Stimulated activated CD8-positive, alpha-beta memory T cell treated with anti-CD3 and anti-CD28 coated beads, Interleukin-2, amount 100 ng/mL, for 1 hour (primary cell): ENCODE results near the gene KLF18.
"Not testable (repeated sequence)": the region's sequence is repeated elsewhere in the genome, so short reads cannot be mapped to it uniquely, and the experiment has no call there.

Experiments used
- DNase-seq, 2 donors: peaks; one replicate each; pipeline ENCODE4 v3.0.0-alpha.2; 2020; ENCODE audit warnings: low read depth in 2 of 2

Gene KLF18

GRCh38 chr1:44120398-44120949 is 21.0 kb downstream of the KLF18 start:
- no peak for DNase-seq

DNA sequence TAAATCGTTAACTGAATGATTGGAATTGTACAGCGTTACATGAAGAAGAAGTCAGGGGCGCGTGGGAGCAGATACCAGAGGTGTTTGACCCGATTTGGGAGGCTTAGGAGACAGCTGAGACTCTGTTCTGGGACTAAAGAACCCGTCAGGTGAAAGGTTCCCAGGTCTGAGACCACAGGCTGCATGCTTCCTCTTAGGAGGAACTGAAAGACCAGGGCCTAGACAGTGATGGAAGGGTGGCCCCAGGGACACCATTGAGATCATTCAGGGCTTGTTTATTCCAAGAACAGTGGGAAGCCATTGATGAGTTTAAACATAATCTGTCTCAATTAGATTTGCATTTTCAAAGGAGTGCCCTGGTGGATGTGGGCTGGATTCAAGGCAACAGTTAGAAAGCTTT is 21.9 kb downstream of the KLF18 start:
- DNase-seq: no peak

DNA sequence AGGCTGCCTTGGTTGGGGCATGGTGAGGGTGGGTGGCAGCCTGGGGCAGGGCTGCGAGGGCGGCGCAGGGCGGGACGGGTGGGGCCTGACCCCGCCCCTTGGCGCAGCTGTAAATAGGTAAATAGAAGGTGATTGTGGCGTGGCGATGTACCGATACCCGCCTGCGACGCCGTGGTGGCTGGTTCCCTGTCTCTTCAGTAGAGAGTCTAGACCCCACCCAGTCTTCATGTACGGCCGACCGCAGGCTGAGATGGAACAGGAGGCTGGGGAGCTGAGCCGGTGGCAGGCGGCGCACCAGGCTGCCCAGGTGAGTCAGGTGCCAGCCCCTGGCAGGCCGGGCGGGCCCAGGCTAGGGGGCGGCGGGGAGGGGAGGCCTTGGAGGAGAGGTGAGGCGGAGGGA is 22.7 kb downstream of the KLF18 start, which contains the start of gene KLF17:
KLF17 (plus strand) TSS at position 140 of the 400 bp plus-strand sequence; CDS start at position 227, 87 bp downstream.
- no peak for DNase-seq

DNA sequence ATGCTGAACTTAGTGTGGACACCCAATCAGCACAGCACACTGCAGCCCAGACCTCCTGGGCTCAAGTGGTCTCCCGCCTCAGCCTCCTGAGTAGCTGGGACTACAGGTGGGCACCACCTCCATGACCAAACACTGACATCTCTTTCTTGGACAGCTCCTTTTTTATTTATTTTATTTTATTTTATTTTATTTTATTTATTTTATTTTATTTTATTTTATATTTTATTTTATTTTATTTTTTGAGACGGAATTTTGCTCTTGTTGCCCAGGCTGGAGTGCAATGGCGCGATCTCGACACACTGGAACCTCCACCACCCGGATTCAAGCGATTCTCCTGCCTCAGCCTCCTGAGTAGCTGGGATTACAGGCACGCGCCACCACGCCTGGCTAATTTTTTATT is 24.2 kb downstream of the KLF18 start:
- not testable (repeated sequence) for DNase-seq

DNA sequence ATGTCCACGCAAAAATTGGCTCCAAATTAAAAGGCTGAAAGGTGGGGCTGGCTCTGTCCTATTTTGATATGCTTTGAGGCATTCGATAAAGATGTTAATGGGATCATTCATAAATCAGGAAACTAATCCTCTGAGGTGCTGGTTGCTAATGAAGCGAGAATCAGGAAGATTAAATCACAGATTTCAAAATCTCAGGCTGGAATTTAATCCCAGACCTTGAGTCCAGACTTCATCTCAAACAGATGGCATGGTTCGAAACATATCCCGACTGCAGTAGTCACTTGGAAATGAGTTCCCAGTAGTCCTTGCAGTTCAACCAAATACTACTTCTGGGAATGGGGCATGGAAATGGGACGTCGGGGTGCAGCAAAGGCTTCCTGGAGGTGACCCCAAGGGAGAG is 27.3 kb downstream of the KLF18 start:
- DNase-seq: no peak

GRCh38 chr1:44113095-44113609 is 28.3 kb downstream of the KLF18 start:
- DNase-seq: no peak

DNA sequence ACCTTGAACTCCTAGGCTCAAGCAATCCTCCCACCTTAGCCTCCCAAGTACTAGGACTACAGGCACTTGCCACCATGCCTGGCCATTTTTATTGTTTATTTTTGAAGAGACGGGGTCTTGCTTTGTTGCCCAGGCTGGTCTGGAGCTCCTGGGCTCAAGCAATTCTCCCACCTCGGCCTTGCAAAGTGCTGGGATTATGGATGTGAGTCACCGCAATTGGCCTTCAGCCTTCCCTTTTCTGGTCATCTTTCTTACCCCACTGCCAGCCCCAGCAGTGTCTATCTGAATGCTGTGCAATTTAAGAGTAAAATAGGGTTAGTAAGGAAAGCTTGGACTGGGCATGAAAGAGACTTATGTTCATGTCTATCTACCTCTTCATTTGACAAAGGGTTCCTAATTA is 28.9 kb downstream of the KLF18 start:
- no peak for DNase-seq

GRCh38 chr1:44111861-44112260 is 29.6 kb downstream of the KLF18 start:
- DNase-seq: no peak

DNA sequence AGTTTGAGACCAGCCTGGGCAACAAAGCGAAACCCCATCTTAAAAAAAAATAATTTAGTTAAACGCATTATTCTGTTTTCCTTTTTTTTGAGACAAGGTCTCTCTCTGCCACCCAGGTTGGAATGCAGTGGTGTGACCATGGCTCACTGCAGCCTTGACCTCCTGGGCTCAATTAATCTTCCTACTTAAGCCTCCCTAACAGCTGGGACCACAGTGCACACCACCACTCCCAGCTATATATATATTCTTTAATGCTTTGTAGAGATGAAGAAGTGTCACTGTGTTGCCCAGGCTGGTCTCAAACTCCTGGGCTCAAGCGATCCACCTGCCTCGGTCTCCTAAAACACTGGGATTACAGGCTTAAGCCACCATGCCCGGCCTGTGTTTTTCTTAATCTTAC is 30.5 kb downstream of the KLF18 start:
- DNase-seq: no peak

DNA sequence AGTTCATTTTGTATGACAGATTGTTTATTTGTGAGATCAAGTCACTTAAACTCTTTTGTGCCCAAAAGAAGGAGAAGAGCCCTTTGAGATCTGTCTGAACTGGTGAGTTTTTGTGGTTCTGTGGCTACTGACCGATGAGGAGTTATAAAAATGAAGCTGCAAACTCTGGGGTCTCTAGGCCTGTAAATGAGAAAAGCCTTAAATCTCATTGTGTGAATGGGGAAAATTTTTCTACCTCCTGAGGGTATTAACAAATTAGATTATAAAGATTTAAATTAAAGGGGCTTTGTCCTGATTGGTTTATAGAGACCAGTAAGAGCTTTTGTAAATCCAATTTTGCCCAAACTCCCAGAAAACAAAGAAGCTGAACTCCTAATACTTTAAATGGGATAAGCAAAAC is 32.5 kb downstream of the KLF18 start:
- DNase-seq: no peak

- no peak for DNase-seq
These were observed 33.2 kb downstream of the KLF18 start for GRCh38 chr1:44108241-44108640.

GRCh38 chr1:44105810-44106209 is 35.6 kb downstream of the KLF18 start:
- no peak for DNase-seq

GRCh38 chr1:44103270-44104131 is 37.9 kb downstream of the KLF18 start:
- no peak for DNase-seq

DNA sequence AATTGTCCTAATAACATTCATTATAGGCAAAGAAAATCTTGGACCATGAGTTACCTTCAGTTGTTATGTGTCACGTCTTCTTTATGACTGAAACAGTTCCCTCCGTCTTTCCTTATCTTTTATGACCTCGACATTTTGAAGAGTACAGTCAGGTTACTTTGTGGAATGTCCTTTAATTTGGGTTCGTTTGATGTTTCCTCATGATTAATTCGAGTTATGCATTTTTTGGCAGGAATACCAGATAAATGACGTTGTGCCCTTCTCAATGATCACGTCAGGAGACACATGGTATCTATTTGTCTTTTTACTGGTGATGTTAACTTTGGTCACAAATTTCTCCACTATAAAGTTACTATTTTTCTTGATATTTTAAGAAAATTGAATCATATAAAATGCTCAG is 40.1 kb downstream of the KLF18 start:
- no peak for DNase-seq

DNA sequence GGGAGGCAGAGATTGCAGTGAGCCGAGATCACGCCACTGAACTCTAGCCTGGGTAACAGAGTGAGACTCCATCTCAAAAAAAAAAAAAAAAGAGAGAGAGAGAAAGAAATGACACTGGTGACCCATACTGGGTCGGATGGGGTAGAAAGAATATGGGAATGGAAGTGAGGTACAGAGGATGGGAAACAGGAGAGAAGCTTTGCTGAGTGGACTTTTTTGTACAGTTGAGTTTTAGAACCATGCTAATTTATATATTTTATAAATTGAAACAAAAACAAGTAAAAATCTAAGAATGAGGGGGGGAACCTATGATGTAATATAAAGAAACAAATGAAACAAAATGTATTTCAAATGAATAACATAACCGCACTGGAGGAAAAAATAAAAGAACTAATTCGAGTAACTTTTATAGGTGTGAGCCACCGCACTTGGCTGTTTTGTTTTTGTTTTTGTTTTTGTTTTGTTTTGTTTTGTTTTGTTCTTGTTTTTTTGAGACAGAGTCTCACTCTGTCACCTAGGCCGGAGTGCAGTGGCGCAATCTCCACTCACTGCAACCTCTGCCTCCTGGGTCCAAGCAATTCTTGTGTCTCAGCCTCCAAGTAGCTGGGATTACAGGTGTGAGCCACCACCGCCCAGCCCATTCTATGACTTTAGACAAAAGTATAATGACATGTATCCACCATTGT is 41.1 kb downstream of the KLF18 start:
- no peak for DNase-seq

GRCh38 chr1:44094047-44094446 is 47.4 kb downstream of the KLF18 start:
- no peak for DNase-seq

DNA sequence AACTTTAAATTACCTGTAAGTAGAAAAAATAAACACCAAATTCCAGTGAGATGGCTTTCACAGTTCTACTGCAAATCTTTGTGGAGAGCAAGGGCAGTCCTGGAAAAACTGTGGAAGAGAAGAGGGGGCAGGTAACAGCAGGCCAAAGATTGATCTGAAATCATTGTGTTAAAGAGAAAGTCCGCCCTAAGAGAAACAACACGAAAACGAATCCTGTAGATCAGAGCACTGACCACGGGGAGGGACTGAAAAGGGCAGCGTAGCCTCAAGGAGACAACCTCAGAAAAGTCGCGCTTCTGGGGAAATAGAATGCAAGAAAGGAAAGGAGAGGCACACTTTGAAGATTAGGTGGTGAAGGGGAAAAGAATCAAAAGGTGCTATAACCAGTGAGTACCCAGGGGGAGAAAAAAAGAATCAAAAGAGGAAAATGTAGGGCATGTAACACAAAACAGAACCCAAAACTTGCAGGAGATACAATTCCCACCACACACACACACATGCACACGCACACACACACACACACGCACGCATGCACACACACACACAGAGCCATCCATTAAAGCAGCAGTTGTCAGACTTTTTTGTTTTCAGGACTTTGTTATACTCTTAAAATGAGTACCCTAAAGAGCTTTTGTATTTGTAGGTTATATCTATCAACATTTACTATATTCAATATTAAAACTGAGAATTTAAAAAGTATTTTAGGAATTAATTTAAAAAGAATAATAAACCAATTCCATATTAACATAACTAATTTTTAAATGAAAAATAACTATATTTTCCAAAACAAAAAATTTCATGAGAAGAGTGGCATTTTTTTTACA is 50.8 kb downstream of the KLF18 start:
- no peak for DNase-seq

GRCh38 chr1:44089371-44090048 is 51.9 kb downstream of the KLF18 start:
- DNase-seq: no peak
